Upper lobe of left lung (tissue), 4 donors: ENCODE measurements around the gene DAPK1.

Experiments
- POLR2A ChIP-seq, 4 donors: fragments of 450-650 bp; IDR thresholded peaks; one replicate each; pipeline ENCODE4 v1.5.1; 2016 to 2017; ENCODE audit warnings: antibody characterized with exemption in 4 of 4, mild to moderate bottlenecking in 2 of 4
- POLR2AphosphoS5 ChIP-seq, 2 donors: sonication (generic); formaldehyde crosslinking; IDR thresholded peaks; one replicate each; pipeline ENCODE4 v1.5.1; 2017; ENCODE audit warnings: antibody characterized with exemption in 2 of 2
- TF ChIP-seq, protein P1 (sequence below), 6 experiments: fragments of 450-650 bp in 4 of 6; fragments of 200-600 bp in 2 of 6; sonication (generic) in 2 of 6; IDR thresholded peaks; one replicate each; pipeline ENCODE4 v1.5.1; 2016 to 2019; ENCODE audit warnings: antibody characterized with exemption in 6 of 6

DNA sequence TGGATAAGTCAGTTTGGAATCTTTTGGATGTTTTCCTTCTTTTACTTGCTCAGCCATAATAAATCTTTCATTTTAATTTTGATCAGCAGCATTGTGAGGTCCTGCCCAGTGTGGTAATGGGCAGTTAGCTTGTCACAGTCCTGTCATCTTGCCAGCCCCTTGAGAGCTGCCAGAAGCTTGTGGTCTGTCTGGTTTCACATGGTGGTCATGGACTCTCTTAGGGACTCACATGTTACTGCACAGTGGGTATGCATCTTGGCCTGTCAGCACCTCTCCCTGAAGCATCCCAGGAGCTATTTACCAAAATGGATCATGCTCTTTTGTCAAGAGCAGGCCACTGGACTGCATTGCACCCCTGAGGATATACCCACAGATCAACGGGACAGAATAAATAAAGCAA lies 60.3 kb downstream of the DAPK1 start:
- TF ChIP-seq, protein P1, sequence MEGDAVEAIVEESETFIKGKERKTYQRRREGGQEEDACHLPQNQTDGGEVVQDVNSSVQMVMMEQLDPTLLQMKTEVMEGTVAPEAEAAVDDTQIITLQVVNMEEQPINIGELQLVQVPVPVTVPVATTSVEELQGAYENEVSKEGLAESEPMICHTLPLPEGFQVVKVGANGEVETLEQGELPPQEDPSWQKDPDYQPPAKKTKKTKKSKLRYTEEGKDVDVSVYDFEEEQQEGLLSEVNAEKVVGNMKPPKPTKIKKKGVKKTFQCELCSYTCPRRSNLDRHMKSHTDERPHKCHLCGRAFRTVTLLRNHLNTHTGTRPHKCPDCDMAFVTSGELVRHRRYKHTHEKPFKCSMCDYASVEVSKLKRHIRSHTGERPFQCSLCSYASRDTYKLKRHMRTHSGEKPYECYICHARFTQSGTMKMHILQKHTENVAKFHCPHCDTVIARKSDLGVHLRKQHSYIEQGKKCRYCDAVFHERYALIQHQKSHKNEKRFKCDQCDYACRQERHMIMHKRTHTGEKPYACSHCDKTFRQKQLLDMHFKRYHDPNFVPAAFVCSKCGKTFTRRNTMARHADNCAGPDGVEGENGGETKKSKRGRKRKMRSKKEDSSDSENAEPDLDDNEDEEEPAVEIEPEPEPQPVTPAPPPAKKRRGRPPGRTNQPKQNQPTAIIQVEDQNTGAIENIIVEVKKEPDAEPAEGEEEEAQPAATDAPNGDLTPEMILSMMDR (IDR thresholded peaks at IDR 0.05): no peak
- TF ChIP-seq POLR2A (IDR thresholded peaks at IDR 0.05): no peak
- TF ChIP-seq POLR2AphosphoS5 (IDR thresholded peaks at IDR 0.05): no peak
